Esophagus muscularis mucosa (tissue), 4 donors: ENCODE data around the gene MDM1.

ENCODE experiments used
- CTCF ChIP-seq, 3 experiments: fragments of 200-600 bp in 2 of 3; fragments of 450-650 bp in 1 of 3; sonication (generic) in 2 of 3; IDR thresholded peaks; one replicate each; pipeline ENCODE4 v1.5.1; 2017 to 2019; ENCODE audit warnings: antibody characterized with exemption in 3 of 3, mild to moderate bottlenecking in 2 of 3, moderate library complexity in 1 of 3
- EP300 ChIP-seq: sonication (generic); formaldehyde crosslinking; IDR thresholded peaks from one replicate; pipeline ENCODE4 v1.6.1; 2017; ENCODE audit warnings: antibody characterized with exemption
- POLR2A ChIP-seq: fragments of 450-650 bp; IDR thresholded peaks from one replicate; pipeline ENCODE4 v1.6.1; 2017; ENCODE audit warnings: antibody characterized with exemption, moderate library complexity, mild to moderate bottlenecking, low read depth
- POLR2AphosphoS5 ChIP-seq, 2 donors: sonication (generic); formaldehyde crosslinking; IDR thresholded peaks; one replicate each; pipeline ENCODE4 v1.6.1; 2017; ENCODE audit warnings: antibody characterized with exemption in 2 of 2

- TF ChIP-seq CTCF (IDR thresholded peaks at IDR 0.05) (peak; percentile 64 to 76 (median 72)), EP300 (no peak), POLR2A (no peak), POLR2AphosphoS5 (IDR thresholded peaks at IDR 0.05) (no peak)
These were observed 15.0 kb downstream of the MDM1 start for GRCh38 chr12:68317047-68317667.
